Stimulated activated CD8-positive, alpha-beta memory T cell treated with anti-CD3 and anti-CD28 coated beads, Interleukin-7, amount 100 ng/mL, for 1 hour (primary cell): ENCODE measurements around the gene SLC12A6.
"Not testable (repeated sequence)": the region's sequence is repeated elsewhere in the genome, so short reads cannot be mapped to it uniquely, and the experiment has no call there.

Experiments used
- DNase-seq, 2 donors: peaks; one replicate each; pipeline ENCODE4 v3.0.0-alpha.2; 2020; ENCODE audit warnings: low read depth in 2 of 2

The SLC12A6 gene

DNA sequence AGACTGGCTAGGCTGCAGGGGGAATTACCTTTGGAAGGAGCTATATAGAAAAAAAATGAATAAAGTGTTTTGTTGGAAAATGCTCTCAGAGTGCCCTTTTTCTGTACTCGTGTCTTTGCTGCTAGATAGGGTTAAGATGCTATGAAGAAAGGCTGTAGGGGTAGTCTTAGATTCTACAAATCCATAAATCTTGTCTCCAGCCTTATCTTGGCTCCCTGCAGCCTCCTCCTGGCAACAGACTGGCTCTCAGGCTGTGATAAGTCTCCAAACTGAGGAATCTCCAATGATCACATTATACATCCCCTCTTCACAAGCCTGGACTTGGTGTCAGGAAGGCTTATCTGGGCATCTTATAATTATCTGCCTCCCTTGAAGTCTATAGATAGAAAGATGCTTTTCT is 20.1 kb upstream of the SLC12A6 start:
- no peak for DNase-seq

DNA sequence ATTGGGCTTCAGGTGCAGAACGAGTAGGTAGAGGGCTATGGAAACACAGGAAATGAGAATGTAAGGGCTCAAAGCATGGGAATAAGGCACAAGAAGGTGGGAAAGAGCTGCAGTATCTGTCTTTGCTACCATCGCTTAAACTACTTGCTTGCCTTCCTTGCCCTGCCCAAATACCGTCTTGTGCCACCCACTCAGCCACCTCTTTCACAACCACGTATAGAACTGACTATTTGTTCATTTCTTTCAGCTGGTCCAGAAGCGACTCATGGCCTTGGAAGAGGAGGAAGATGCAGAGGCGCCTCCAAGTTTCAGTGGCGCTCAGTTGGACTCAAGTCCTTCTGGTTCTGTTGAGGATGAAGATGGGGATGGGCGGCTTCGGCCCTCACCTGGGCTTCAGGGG is 17.7 kb upstream of the SLC12A6 start:
- no peak for DNase-seq

DNA sequence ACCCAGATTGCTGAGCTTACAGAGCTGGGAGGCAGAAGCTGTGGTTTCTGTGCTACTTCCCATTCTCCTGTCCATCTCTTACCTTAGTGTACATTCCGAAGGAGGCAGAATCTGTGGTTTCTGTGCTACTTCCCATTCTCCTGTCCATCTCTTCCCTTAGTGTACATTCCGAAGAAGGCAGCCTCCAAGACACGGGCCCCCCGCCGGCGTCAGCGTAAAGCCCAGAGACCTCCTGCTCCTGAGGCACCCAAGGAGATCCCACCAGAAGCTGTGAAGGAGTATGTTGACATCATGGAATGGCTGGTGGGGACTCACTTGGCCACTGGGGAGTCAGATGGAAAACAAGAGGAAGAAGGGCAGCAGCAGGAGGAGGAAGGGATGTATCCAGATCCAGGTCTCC is 16.7 kb upstream of the SLC12A6 start:
- no peak for DNase-seq

GRCh38 chr15:34353627-34354026 is 16.0 kb upstream of the SLC12A6 start:
- DNase-seq = no peak

- not testable (repeated sequence) for DNase-seq
These were observed 15.4 kb upstream of the SLC12A6 start for GRCh38 chr15:34352996-34353395.

DNA sequence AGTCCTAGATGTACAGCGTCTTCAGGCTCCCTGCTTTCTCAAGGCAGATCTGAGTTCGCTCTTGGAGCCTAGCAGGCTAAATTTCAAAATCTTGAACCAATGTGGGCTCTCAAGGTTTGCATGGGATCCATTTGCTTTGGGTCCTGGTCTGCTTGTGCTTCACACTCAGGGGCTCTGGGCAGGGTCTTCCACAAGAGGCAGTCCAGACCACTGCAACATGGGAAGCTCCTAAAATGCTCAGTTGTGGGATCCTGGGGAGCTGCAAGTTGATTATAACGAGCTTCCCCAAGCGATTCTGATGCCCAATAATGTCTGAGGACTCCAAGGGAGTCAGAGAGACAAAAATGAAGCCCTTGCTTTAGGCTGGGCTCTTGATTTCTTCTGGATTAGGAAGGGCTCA is 12.2 kb upstream of the SLC12A6 start:
- no peak for DNase-seq

GRCh38 chr15:34348735-34349300 is 11.2 kb upstream of the SLC12A6 start:
- no peak for DNase-seq

- no peak for DNase-seq
These were observed 10.5 kb upstream of the SLC12A6 start for GRCh38 chr15:34347951-34348638.

- peak; percentile 82 to 92 for DNase-seq
These were observed 5.4 kb upstream of the SLC12A6 start, which contains the start of the genes NOP10 and NUTM1 for GRCh38 chr15:34342737-34343575. TSS of gene NOP10 (minus strand) at chr15:34343136. CDS start at chr15:34343073, 63 bp downstream. TSS of gene NUTM1 (plus strand) at chr15:34343315. CDS start at chr15:34343697, 382 bp downstream.

GRCh38 chr15:34342213-34342736 is 4.7 kb upstream of the SLC12A6 start:
- DNase-seq = not testable (repeated sequence)

GRCh38 chr15:34341381-34342212 is 4.0 kb upstream of the SLC12A6 start:
- no peak for DNase-seq

GRCh38 chr15:34339946-34340345 is 2.4 kb upstream of the SLC12A6 start:
- DNase-seq = no peak

- no peak for DNase-seq
These were observed 766 bp upstream of the SLC12A6 start for GRCh38 chr15:34338347-34338746.

DNA sequence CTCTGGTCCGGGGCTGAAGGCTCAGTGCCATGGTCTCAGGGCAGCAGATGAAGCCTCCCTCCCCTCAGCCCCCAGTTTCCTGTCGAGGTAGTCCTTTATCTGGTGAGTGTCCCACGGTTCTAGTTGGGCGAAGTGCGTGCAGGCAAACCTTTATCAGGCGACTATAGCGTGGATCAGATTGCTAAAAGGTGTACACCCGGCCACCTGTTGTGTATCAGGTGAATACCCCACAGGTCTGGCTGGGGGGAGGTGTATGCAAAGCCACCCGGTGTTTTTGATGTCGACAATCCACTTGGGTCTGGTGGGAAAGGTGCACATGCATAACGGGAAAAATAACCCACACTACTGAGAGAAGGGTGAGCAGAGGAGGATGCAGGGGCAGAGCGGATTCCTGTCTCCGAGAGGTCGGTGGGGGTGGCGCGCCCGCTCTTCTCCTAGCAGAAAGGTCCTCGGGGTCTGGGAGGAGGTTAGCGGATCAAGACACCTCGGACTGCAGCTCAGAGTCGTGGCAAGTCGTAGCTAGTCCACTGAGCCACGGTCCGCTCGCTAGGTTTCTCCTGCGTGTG is 507 bp downstream of the SLC12A6 start:
- DNase-seq = no peak

DNA sequence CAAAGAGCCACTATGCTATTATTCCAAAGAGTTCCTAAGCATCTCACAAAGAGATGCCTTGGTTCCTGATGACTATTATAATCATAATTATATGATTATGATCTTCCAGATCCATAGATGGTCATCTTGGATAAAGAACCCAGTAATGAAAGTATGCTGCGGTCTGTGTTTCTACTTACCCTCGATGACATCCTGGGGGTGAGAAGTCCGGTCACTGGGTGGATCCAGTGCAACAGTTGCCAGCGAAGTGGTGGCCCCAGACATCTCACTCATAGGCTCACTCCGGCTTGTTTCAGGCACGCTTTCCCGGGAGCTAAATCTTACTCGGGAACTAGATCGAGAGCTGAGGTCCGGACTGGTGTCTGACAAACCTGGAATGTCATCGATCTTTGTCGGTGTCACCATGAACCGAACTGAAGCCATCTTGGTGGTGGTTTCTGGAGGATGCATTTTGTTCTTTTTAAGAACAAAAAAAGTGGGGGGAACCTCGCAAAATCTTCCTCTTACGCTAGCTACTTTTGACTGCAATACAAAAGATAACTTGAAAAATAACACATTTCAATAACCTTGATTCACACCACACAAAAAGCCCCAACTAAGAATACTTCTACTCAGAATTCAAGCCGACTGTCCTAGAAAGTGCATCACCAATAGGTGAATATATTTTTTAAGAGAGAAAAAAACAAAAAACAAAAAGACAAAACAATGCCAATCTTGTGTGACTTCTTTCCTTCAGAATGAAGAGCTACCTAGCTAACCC is 1.2 kb downstream of the SLC12A6 start:
- no peak for DNase-seq

DNA sequence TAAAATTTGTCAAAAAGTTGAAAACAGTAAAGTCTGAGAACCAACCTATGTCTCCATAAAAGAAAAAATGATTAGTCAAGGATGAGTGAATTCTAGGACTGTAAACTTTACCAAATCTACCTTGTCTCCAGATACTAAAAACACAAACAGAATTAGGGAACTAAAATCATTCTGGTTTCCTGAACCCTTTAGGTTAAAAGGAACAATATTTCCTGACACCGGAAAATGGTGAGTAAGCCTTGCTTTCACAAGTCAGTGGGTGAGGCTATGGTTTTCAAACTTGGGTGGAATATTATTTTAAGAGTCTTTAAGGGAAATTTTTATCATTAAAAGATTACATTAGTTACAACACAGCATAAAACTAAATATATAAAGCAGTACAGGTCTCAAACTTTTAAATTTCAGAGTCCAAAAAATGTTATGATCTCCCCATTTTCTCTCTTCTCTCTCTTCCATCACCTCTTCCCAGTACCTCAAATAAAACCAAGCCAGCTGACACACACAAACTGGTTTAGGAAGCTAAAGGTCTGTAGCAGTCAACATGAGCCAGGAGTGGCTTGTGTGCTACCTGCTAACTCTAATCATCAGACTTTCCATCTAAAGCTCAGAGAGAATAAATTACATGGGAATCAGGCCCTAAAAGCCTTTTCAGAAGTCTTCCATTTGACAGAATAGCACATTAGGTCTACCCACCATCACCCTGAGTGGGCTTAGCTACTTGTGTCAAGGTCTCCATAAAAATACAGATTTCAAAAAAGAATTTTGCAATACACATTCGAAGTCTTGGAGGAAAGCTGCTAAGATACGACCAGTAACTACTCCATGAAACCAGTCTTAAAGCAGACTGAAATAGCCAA is 2.2 kb downstream of the SLC12A6 start:
- DNase-seq = no peak

- DNase-seq = no peak
These were observed 2.9 kb downstream of the SLC12A6 start for GRCh38 chr15:34334672-34335071.

DNA sequence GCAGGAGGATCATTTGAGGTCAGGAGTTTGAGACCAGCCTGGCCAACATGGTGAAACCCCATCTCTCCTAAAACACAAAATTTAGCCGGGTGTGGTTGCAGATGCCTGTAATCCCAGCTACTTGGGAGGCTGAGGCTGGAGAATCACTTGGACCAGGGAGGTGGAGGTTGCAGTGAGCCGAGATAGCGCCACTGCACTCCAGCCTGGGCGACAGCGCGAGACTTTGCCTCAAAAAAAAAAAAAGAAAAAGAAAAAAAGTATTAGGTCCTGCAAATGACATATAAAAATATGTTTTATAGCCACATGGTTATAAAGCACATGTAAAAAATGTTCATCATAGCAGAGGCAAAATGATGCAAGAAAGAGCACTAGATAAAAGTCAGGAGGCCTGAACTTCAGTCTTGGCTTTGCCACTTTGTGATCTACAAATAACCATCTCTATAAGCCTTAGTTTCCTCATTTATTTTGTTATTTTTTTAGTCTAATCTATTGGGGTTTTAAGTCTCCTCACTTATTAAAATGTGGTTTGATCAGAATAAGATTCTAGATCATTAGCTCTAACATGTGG is 4.9 kb downstream of the SLC12A6 start:
- DNase-seq = no peak

DNA sequence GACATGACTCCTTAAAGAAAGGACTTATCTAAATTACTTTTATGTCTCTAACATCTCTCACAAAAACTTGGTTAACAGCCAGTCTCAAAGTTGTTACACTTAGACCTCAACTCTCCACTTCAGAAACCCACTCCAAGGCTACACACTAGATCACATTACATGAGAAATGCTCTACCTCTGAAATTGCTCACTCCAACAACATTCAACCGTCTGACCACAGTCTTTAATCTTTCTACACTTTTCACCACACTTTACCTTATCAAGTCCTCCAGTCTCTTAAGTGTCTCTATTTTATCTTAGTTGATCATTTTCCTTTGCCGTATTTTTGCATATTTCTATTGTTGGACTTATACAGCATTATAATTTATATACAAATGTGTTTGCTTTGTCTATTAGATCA is 5.8 kb downstream of the SLC12A6 start:
- DNase-seq = no peak
